ENCODE results near the gene RUNDC3A.

- TF ChIP-seq POU2F2 (IDR thresholded peaks at IDR 0.05; ENCODE audit: low read depth, low read length) (no peak), POLR2AphosphoS5 (IDR thresholded peaks at IDR 0.05; ENCODE audit: low read depth, low read length) (no peak), POLR2A (IDR thresholded peaks at IDR 0.05; ENCODE audit: low read depth, low read length) (no peak), TAF1 (IDR thresholded peaks at IDR 0.05; ENCODE audit: low read depth, low read length) (no peak)
Measured at GRCh38 chr17:44360144-44360533, 51.7 kb downstream of the RUNDC3A start.
